B cell (primary cell): ENCODE results near the gene GYS1. TPM values are rescaled to one million over a fixed set of nuclear protein-coding genes. Genes with fewer than 3 reads are reported as not detected.

Experiments used
- ATAC-seq: fragments of 200-7000 bp; cut with Tn5 transposase; one replicate; pipeline ENCODE4 v1.10.0; 2021; ENCODE audit warnings: low read depth, mild to moderate bottlenecking, moderate number of reproducible peaks, moderate library complexity
- CTCF ChIA-PET: fragments of 350-600 bp; sonication (Branson Sonifier 250); formaldehyde crosslinking; loops from one replicate; lab custom pipeline; 2021; ENCODE audit warnings: antibody characterized with exemption, inconsistent platforms; lab: Charles Lee
- POLR2A ChIA-PET: fragments of 350-600 bp; sonication (Branson Sonifier 250); formaldehyde crosslinking; loops from one replicate; lab custom pipeline; 2021; ENCODE audit warnings: antibody characterized with exemption; lab: Charles Lee
- DNase-seq: peaks from one replicate; pipeline ENCODE4 v3.0.0; 2013
- H2AFZ ChIP-seq: 2 replicates; pipeline ENCODE4 v1.6.1; 2012; ENCODE audit warnings: mild to moderate bottlenecking, low read depth, low read length; ENCODE audit not compliant: insufficient read depth, poor library complexity, severe bottlenecking
- H3K27ac ChIP-seq, 2 donors: 1 replicate in 1 of 2; 2 replicates in 1 of 2; pipeline ENCODE4 v1.5.1; 2012 to 2013; ENCODE audit warnings: low read length in 2 of 2, mild to moderate bottlenecking in 2 of 2, moderate library complexity in 1 of 2
- H3K27me3 ChIP-seq, 4 experiments: fragments of 200-600 bp in 1 of 4; sonication (generic) in 1 of 4; replicated peaks in 1 of 4; 1 replicate in 2 of 4; 2 replicates in 2 of 4; pipeline versions ENCODE4 v1.6.1 to v1.7.0; 2013 to 2016; ENCODE audit warnings: low read length in 3 of 4, mild to moderate bottlenecking in 2 of 4, mixed read lengths in 1 of 4, moderate library complexity in 1 of 4; ENCODE audit not compliant: insufficient read depth in 4 of 4, control insufficient read depth in 3 of 4; ENCODE audit errors: control extremely low read depth in 1 of 4
- H3K36me3 ChIP-seq, 2 experiments: replicated peaks in 1 of 2; 1 replicate in 1 of 2; 2 replicates in 1 of 2; pipeline versions ENCODE4 v1.6.1 to v1.7.1; 2013; ENCODE audit warnings: low read length in 1 of 2; ENCODE audit not compliant: insufficient read depth in 2 of 2, control insufficient read depth in 1 of 2; ENCODE audit errors: control extremely low read depth in 1 of 2, extremely low read depth in 1 of 2
- H3K4me1 ChIP-seq, 2 donors: fragments of 200-600 bp in 1 of 2; sonication (generic) in 1 of 2; 1 replicate in 1 of 2; 2 replicates in 1 of 2; pipeline versions ENCODE4 v1.5.1 to v1.6.1; 2013 to 2017; ENCODE audit warnings: low read length in 2 of 2; ENCODE audit not compliant: control insufficient read depth in 2 of 2, insufficient read depth in 2 of 2
- H3K4me2 ChIP-seq: replicated peaks from 2 replicates; pipeline ENCODE3; 2012; ENCODE audit warnings: mild to moderate bottlenecking, low read depth, low read length; ENCODE audit not compliant: poor library complexity, severe bottlenecking
- H3K4me3 ChIP-seq, 5 experiments: fragments of 200-600 bp in 1 of 5; sonication (generic) in 1 of 5; 1 replicate in 3 of 5; 2 replicates in 2 of 5; pipeline versions ENCODE4 v1.5.1 to v1.7.0; 2011 to 2016; ENCODE audit warnings: low read length in 4 of 5, mild to moderate bottlenecking in 4 of 5, low read depth in 2 of 5, control low read depth in 1 of 5, moderate library complexity in 1 of 5; ENCODE audit not compliant: insufficient read depth in 1 of 5; ENCODE audit errors: control extremely low read depth in 1 of 5, extremely low read depth in 1 of 5
- H3K79me2 ChIP-seq: fragments of 200-600 bp; sonication (generic); one replicate; pipeline ENCODE4 v1.6.0; 2016; ENCODE audit warnings: low read length; ENCODE audit not compliant: control insufficient read depth, insufficient read depth
- H3K9ac ChIP-seq: fragments of 200-600 bp; sonication (generic); 2 replicates; pipeline ENCODE4 v1.6.1; 2017; ENCODE audit warnings: mild to moderate bottlenecking, low read length, moderate library complexity
- H3K9me3 ChIP-seq, 3 donors: one replicate each; pipeline versions ENCODE4 v1.6.1 to v1.7.1; 2013; ENCODE audit warnings: low read length in 2 of 3; ENCODE audit not compliant: control insufficient read depth in 2 of 3, insufficient read depth in 1 of 3; ENCODE audit errors: control extremely low read depth in 1 of 3
- H4K20me1 ChIP-seq: 2 replicates; pipeline ENCODE4 v1.6.0; 2012; ENCODE audit warnings: mild to moderate bottlenecking, low read length; ENCODE audit not compliant: insufficient read depth, control insufficient read depth, poor library complexity, severe bottlenecking
- H3K27ac Mint-ChIP-seq: one replicate; pipeline ENCODE4 v1.8.0; 2021; ENCODE audit warnings: mixed read lengths
- H3K27me3 Mint-ChIP-seq: one replicate; pipeline ENCODE4 v1.8.0; 2021; ENCODE audit warnings: mixed read lengths
- H3K4me1 Mint-ChIP-seq: one replicate; pipeline ENCODE4 v1.8.0; 2021; ENCODE audit warnings: mixed read lengths
- H3K4me3 Mint-ChIP-seq: one replicate; pipeline ENCODE4 v1.8.0; 2021; ENCODE audit warnings: mixed read lengths
- H3K9me3 Mint-ChIP-seq: one replicate; pipeline ENCODE4 v1.8.0; 2022; ENCODE audit warnings: mixed read lengths; ENCODE audit not compliant: insufficient read depth
- CTCF ChIP-seq: fragments of 200-600 bp; IDR thresholded peaks from one replicate; pipeline ENCODE4 v1.8.0; 2022; ENCODE audit warnings: antibody characterized with exemption, mild to moderate bottlenecking
- EZH2 ChIP-seq: IDR thresholded peaks from 2 replicates; pipeline ENCODE4 v1.6.1; 2012; ENCODE audit warnings: borderline replicate concordance, low read depth, mild to moderate bottlenecking, moderate library complexity, low read length; ENCODE audit not compliant: insufficient read depth, poor library complexity, severe bottlenecking
- WGBS: methylation state at CpG from one replicate; pipeline ENCODE4 v1.1.5; 2013; ENCODE audit warnings: missing lambda C conversion rate; ENCODE audit not compliant: insufficient coverage; 5-methylcytosine and 5-hydroxymethylcytosine counted together
- intact Hi-C: fragments of 100-400 bp; cut with micrococcal nuclease; formaldehyde crosslinking; loops from one replicate; pipeline ENCODE4 v1.10.0; 2022
- polyA plus RNA-seq: library from polyadenylated mRNA; depleted of rRNA; stranded (reverse); fragments of >200 nt; gene quantifications from 2 replicates; pipeline ENCODE4 v1.2.3, GENCODE V29; 2012
- total RNA-seq, 2 donors: library from RNA; stranded (reverse); fragments of 120-200 nt in 1 of 2; gene quantifications; 1 replicate in 1 of 2; 2 replicates in 1 of 2; pipeline versions ENCODE4 v1.2.3 to v1.2.4, GENCODE V29; 2013 to 2022

Gene GYS1
- total and polyA plus RNA-seq, 2 donors (not counting 1 experiment from before 2014, with no cell fraction given): 28.9 to 62.7 TPM

- DNase-seq (no peak), ATAC-seq (no peak)
- POLR2A ChIA-PET: no interaction called here
- no peak overlapping the region for H3K4me2 ChIP-seq
- H3K4me1 ChIP-seq: no peaks in the 10 kb centered on the region
- Mint-ChIP-seq H3K4me3 (no peak overlapping the region), H3K4me1 (no peaks in the 10 kb centered on the region), H3K27me3 (no peaks in the 10 kb centered on the region), H3K27ac (no peak overlapping the region), H3K9me3 (peaks cover 9% of the 10 kb centered on the region)
- H4K20me1 ChIP-seq: no peaks in the 10 kb centered on the region
- WGBS: 97% methylated on average over 3 of the region's 3 CpGs
- H3K9ac ChIP-seq: no peak overlapping the region
- intact Hi-C loops: no loop called here
- no peaks in the 10 kb centered on the region for H3K27me3 ChIP-seq
- TF ChIP-seq EZH2: no peak
- no peak for TF ChIP-seq CTCF
- peaks cover 0 to 19% (median 11%) of the 10 kb centered on the region in 3 donors for H3K9me3 ChIP-seq
- H3K36me3 ChIP-seq: no peaks in the 10 kb centered on the region
- CTCF ChIA-PET: no interaction called here
- H3K79me2 ChIP-seq: no peaks in the 10 kb centered on the region
- H3K4me3 ChIP-seq: no peak overlapping the region
- H2AFZ ChIP-seq: no peak overlapping the region
- no peak overlapping the region for H3K27ac ChIP-seq
These were observed 45.9 kb downstream of the GYS1 start for GRCh38 chr19:48947258-48947542.

GRCh38 chr19:48946463-48947257, 46.4 kb downstream of the GYS1 start:
- 99% methylated on average over 7 of the region's 9 CpGs for WGBS
- ATAC-seq: no peak

More at GRCh38 chr19:48946463-48947257, 46.4 kb downstream of the GYS1 start:
- Histone ChIP-seq H3K4me3 (no peak overlapping the region), H2AFZ (no peak overlapping the region), H3K36me3 (no peaks in the 10 kb centered on the region), H3K79me2 (no peaks in the 10 kb centered on the region), H3K27ac (no peak overlapping the region), H3K9ac (no peak overlapping the region), H3K4me2 (no peak overlapping the region), H4K20me1 (no peaks in the 10 kb centered on the region), H3K4me1 (no peaks in the 10 kb centered on the region), H3K9me3 (peaks cover 0 to 19% (median 11%) of the 10 kb centered on the region in 3 donors), H3K27me3 (no peaks in the 10 kb centered on the region)
- Mint-ChIP-seq H3K4me3 (no peak overlapping the region), H3K9me3 (peaks cover 9% of the 10 kb centered on the region), H3K4me1 (no peaks in the 10 kb centered on the region), H3K27ac (no peak overlapping the region), H3K27me3 (no peaks in the 10 kb centered on the region)
- intact Hi-C loops: no loop called here
- no peak for TF ChIP-seq CTCF
- no peak for TF ChIP-seq EZH2
- DNase-seq: no peak
- ChIA-PET CTCF (no interaction called here), POLR2A (no interaction called here)
